WI38 (cell line): ENCODE measurements around the gene BIN2.

Source experiments
- H3K4me3 ChIP-seq: 2 replicates; pipeline ENCODE4 v1.5.1; 2011; ENCODE audit warnings: low read depth, mild to moderate bottlenecking, control low read depth, low read length
- CTCF ChIP-seq: IDR thresholded peaks from 2 replicates; pipeline ENCODE4 v1.5.1; 2012; ENCODE audit warnings: low read depth, mild to moderate bottlenecking, control low read depth, low read length

Gene BIN2

GRCh38 chr12:51360315-51360714, 36.3 kb upstream of the BIN2 start:
- H3K4me3 ChIP-seq = no peak overlapping the region
- no peak for TF ChIP-seq CTCF

- no peak overlapping the region for H3K4me3 ChIP-seq
- TF ChIP-seq CTCF = no peak
These were observed 35.9 kb upstream of the BIN2 start for GRCh38 chr12:51359851-51360250.

GRCh38 chr12:51358496-51358895, 34.5 kb upstream of the BIN2 start:
- no peak for TF ChIP-seq CTCF
- H3K4me3 ChIP-seq = no peak overlapping the region

GRCh38 chr12:51357374-51358047, 33.5 kb upstream of the BIN2 start:
- H3K4me3 ChIP-seq = no peak overlapping the region
- TF ChIP-seq CTCF = no peak

- TF ChIP-seq CTCF = peak; percentile 68
- no peak overlapping the region for H3K4me3 ChIP-seq
These were observed 28.0 kb upstream of the BIN2 start for GRCh38 chr12:51351913-51352532.

GRCh38 chr12:51349026-51349425, 25.1 kb upstream of the BIN2 start:
- TF ChIP-seq CTCF = no peak

GRCh38 chr12:51348116-51348515, 24.1 kb upstream of the BIN2 start:
- no peak for TF ChIP-seq CTCF
- no peak overlapping the region for H3K4me3 ChIP-seq

More at GRCh38 chr12:51349026-51349425, 25.1 kb upstream of the BIN2 start:
- H3K4me3 ChIP-seq = no peak overlapping the region
